Tibial artery (tissue), 4 donors: ENCODE data around the gene CA5B.

Experiments
- DNase-seq, 2 donors: peaks; one replicate each; pipeline ENCODE4 v3.0.0-alpha.2; 2019
- H3K27ac ChIP-seq, 2 donors: fragments of 200-600 bp; sonication (generic) in 1 of 2; 1 replicate in 1 of 2; 2 replicates in 1 of 2; pipeline ENCODE4 v1.5.1; 2018 to 2019; ENCODE audit warnings: mild to moderate bottlenecking in 1 of 2
- H3K27me3 ChIP-seq, 2 donors: fragments of 200-600 bp; sonication (generic) in 1 of 2; one replicate each; pipeline versions ENCODE4 v1.5.1 to v1.6.0; 2016 to 2019
- H3K36me3 ChIP-seq, 3 donors: fragments of 200-600 bp; sonication (generic) in 2 of 3; one replicate each; pipeline ENCODE4 v1.5.1; 2016 to 2019; ENCODE audit warnings: mild to moderate bottlenecking in 2 of 3
- H3K4me1 ChIP-seq, 4 donors: fragments of 200-600 bp; sonication (generic) in 2 of 4; 1 replicate in 3 of 4; 2 replicates in 1 of 4; pipeline ENCODE4 v1.5.1; 2016 to 2019
- H3K4me3 ChIP-seq, 2 donors: fragments of 200-600 bp; sonication (generic) in 1 of 2; 1 replicate in 1 of 2; 2 replicates in 1 of 2; pipeline ENCODE4 v1.5.1; 2018 to 2019; ENCODE audit warnings: mild to moderate bottlenecking in 2 of 2
- H3K9me3 ChIP-seq, 3 donors: fragments of 200-600 bp; sonication (generic) in 1 of 3; one replicate each; pipeline ENCODE4 v1.5.1; 2016 to 2019
- intact Hi-C: fragments of 100-400 bp; cut with DNase I; formaldehyde crosslinking; loops from one replicate; pipeline ENCODE4 v1.15.0; 2023; ENCODE audit warnings: low total_unique reads
- TF ChIP-seq, protein P1 (sequence below), 2 experiments: fragments of 200-600 bp in 1 of 2; fragments of 450-650 bp in 1 of 2; IDR thresholded peaks; one replicate each; pipeline ENCODE4 v1.5.1; 2017 to 2019; ENCODE audit warnings: antibody characterized with exemption in 2 of 2, mild to moderate bottlenecking in 1 of 2, moderate library complexity in 1 of 2

Gene CA5B

DNA sequence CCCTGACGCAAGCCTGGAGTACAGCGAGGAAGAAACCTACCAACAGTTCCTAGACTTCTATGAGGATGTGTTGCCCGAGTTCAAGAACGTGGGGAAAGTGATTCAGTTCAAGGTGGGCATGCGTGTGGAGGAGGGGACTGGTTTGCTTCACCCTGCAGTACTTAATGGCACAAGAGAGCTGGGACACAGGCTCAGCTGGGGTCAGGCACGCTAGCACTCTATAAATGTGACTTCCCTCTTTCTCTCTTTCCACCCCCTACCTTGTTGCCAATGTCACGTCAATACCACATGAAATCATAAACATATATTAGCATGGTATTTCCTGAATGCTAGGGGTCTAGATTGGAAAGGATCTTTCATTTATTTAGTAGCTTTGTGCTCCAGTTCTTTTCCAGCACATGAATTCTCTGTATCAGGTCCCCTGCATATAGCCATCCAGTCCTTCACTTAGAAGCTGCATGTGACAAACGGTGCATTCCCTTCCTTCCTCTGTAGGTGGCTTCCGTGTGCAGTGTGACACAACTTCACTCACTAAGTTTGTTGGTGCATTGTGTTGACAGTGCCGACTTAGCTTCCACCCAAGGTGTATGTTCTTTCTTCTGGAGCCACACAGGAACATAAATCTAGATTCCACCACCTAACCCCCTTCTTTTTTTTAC lies 77.8 kb downstream of the CA5B start:
- DNase-seq: no peak
- H3K27me3 ChIP-seq: no peaks in the 10 kb centered on the region
- H3K4me1 ChIP-seq: no peaks in the 10 kb centered on the region
- no peak overlapping the region for H3K4me3 ChIP-seq
- H3K9me3 ChIP-seq: no peaks in the 10 kb centered on the region
- H3K27ac ChIP-seq: no peak overlapping the region
- TF ChIP-seq, protein P1, sequence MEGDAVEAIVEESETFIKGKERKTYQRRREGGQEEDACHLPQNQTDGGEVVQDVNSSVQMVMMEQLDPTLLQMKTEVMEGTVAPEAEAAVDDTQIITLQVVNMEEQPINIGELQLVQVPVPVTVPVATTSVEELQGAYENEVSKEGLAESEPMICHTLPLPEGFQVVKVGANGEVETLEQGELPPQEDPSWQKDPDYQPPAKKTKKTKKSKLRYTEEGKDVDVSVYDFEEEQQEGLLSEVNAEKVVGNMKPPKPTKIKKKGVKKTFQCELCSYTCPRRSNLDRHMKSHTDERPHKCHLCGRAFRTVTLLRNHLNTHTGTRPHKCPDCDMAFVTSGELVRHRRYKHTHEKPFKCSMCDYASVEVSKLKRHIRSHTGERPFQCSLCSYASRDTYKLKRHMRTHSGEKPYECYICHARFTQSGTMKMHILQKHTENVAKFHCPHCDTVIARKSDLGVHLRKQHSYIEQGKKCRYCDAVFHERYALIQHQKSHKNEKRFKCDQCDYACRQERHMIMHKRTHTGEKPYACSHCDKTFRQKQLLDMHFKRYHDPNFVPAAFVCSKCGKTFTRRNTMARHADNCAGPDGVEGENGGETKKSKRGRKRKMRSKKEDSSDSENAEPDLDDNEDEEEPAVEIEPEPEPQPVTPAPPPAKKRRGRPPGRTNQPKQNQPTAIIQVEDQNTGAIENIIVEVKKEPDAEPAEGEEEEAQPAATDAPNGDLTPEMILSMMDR (IDR thresholded peaks at IDR 0.05): no peak
- intact Hi-C loops: no loop called here
- H3K36me3 ChIP-seq: peaks cover 0 to 92% (median 85%) of the 10 kb centered on the region in 3 donors

DNA sequence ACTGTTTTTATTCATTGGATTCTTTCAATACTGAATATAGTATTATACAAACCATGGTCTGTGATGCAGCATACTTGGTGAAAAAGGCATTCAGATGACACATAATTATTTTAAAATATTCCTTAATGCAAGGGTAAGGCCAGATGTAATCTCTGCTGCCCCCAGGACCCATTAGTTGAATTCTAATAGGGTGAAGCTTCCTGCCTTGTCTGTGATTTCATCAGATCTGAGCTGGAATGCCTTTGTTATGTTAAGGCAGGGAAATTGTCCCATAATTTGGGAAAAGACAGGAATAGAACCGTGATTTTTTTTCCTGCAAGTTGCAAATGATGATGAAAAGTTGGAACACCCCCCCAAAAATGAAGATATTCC lies 78.4 kb downstream of the CA5B start:
- Histone ChIP-seq H3K36me3 (peaks cover 0 to 92% (median 85%) of the 10 kb centered on the region in 3 donors), H3K27me3 (no peaks in the 10 kb centered on the region), H3K4me3 (no peak overlapping the region), H3K4me1 (no peaks in the 10 kb centered on the region), H3K27ac (no peak overlapping the region), H3K9me3 (no peaks in the 10 kb centered on the region)
- intact Hi-C loops: no loop called here
- no peak for DNase-seq
- TF ChIP-seq, protein P1 (IDR thresholded peaks at IDR 0.05): no peak

DNA sequence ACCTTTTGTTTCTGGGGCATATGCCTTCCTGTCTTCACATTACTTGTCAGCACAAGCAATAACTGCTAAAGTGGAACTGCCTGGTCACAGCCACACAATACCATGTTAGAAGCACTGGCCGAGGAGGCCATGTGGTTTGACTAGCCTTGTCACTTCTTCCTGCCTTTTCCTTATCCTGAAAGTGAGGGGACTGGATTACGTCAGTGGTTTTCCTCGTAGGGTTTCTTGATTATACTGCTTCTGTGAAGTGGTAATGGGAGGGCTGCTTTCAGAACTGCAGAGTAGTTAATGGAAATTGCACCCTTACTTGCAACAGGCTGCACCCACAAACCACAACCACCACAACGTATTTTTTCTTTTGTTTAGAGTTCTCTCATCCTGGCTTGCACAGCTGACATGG lies 78.8 kb downstream of the CA5B start:
- peaks cover 0 to 91% (median 85%) of the 10 kb centered on the region in 3 donors for H3K36me3 ChIP-seq

DNA sequence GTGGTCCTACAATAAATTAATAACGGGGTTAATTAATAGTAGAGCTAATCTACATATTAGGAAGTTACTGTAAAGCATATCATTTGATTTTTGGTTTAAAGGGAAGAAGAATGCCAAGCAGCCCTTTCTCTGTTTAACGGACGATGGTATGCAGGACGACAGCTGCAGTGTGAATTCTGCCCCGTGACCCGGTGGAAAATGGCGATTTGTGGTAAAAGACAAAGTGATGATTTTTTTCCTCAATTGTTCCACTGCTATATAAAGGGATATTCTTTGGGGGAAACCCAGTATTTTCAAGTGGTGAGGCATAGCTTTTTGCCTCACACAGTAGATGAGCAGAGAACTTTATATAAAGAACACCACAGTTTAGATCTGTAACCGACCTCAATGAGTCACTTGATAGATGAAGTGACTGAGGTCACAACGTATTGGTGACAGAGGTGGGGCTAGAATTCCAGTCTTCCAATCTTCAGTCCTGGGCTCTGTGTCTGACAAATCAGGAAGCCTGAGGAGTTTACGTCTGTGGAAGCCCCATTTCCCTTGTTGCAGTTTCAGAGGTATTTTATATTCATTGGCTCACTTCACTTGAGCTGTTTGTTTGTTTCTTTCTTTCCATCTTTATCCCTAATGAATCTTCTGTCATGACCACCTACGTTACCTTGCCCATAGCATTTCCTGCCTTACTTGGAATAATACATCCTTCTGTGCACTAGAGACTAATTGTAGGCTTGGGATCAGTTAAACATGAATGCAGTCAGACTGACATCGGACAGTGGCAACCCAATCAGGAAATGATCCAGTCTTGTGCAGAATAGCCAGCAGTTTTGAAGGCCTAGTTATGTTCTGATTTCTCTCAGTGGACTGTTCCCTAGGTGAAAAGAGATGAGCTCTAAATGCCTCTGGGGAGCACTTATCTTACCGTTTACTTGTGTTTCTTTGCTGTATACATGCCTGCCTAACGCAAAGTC lies 82.3 kb downstream of the CA5B start:
- intact Hi-C loops: no loop called here
- Histone ChIP-seq H3K4me3 (no peak overlapping the region), H3K4me1 (no peaks in the 10 kb centered on the region), H3K9me3 (no peaks in the 10 kb centered on the region), H3K36me3 (peaks cover 0 to 79% (median 78%) of the 10 kb centered on the region in 3 donors), H3K27ac (no peak overlapping the region), H3K27me3 (no peaks in the 10 kb centered on the region)
- TF ChIP-seq, protein P1 (IDR thresholded peaks at IDR 0.05): no peak
- DNase-seq: no peak

More for the DNA sequence above, 78.8 kb downstream of the CA5B start:
- DNase-seq: no peak
- TF ChIP-seq, protein P1 (IDR thresholded peaks at IDR 0.05): no peak
- no peak overlapping the region for H3K27ac ChIP-seq
- H3K9me3 ChIP-seq: no peaks in the 10 kb centered on the region
- H3K27me3 ChIP-seq: no peaks in the 10 kb centered on the region
- intact Hi-C loops: no loop called here
- no peak overlapping the region for H3K4me3 ChIP-seq
- no peaks in the 10 kb centered on the region for H3K4me1 ChIP-seq

DNA sequence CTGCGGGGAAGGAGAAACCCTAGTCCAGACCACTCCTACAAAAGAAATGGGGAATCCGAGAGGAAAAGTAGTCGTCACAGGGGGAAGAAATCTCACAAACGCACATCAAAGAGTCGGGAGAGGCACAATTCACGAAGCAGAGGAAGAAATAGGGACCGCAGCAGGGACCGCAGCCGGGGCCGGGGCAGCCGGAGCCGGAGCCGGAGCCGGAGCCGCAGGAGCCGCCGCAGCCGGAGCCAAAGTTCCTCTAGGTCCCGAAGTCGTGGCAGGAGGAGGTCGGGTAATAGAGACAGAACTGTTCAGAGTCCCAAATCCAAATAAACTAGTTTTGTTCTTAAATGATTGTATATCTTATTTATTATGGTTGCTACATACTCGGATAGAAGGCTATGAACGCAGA lies 84.9 kb downstream of the CA5B start:
- Histone ChIP-seq H3K9me3 (no peaks in the 10 kb centered on the region), H3K4me1 (no peaks in the 10 kb centered on the region), H3K27ac (no peak overlapping the region), H3K36me3 (peaks cover 0 to 56% (median 56%) of the 10 kb centered on the region in 3 donors), H3K27me3 (no peaks in the 10 kb centered on the region), H3K4me3 (no peak overlapping the region)
- intact Hi-C loops: no loop called here
- TF ChIP-seq, protein P1 (IDR thresholded peaks at IDR 0.05): no peak
- DNase-seq: no peak
